ENCODE measurements around the gene TMEM163.

The TMEM163 gene

GRCh38 chr2:134648586-134648985 lies 70.2 kb downstream of the TMEM163 start:
- no peaks in the 10 kb centered on the region for H3K36me3 ChIP-seq (ENCODE audit: control insufficient read depth, low read length)
- no peaks in the 10 kb centered on the region for H3F3A ChIP-seq (ENCODE audit: control insufficient read depth, insufficient read depth)
- H4K20me1 ChIP-seq (ENCODE audit: control insufficient read depth, insufficient read depth, low read depth, low read length): no peaks in the 10 kb centered on the region

GRCh38 chr2:134647607-134648256 lies 71.1 kb downstream of the TMEM163 start:
- Histone ChIP-seq H3K4me3 (ENCODE audit: low read length) (no peak overlapping the region), H3K9me3 (ENCODE audit: control insufficient read depth, insufficient read depth, low read length) (no peaks in the 10 kb centered on the region), H3K36me3 (ENCODE audit: control insufficient read depth, low read length) (no peaks in the 10 kb centered on the region), H3K79me2 (ENCODE audit: control insufficient read depth, low read length) (no peaks in the 10 kb centered on the region), H3K27me3 (ENCODE audit: control insufficient read depth, low read length) (no peaks in the 10 kb centered on the region), H3K4me2 (ENCODE audit: low read length) (no peak overlapping the region), H3K4me1 (ENCODE audit: control insufficient read depth, low read length) (no peaks in the 10 kb centered on the region), H3K9me2 (replicated peaks; ENCODE audit: control insufficient read depth, low read length) (no peaks in the 10 kb centered on the region), H3F3A (ENCODE audit: control insufficient read depth, insufficient read depth) (no peaks in the 10 kb centered on the region), H4K20me1 (ENCODE audit: control insufficient read depth, insufficient read depth, low read depth, low read length) (no peaks in the 10 kb centered on the region), H3K27ac (ENCODE audit: low read depth, low read length) (no peak overlapping the region)
- TF ChIP-seq CTCF (IDR thresholded peaks at IDR 0.05; ENCODE audit: low read depth, low read length, poor library complexity, severe bottlenecking) (no peak), EZH2phosphoT487 (IDR thresholded peaks at IDR 0.05; ENCODE audit: borderline replicate concordance, low read length) (no peak)

More at GRCh38 chr2:134648586-134648985, 70.2 kb downstream of the TMEM163 start:
- TF ChIP-seq EZH2phosphoT487 (IDR thresholded peaks at IDR 0.05; ENCODE audit: borderline replicate concordance, low read length) (no peak), CTCF (IDR thresholded peaks at IDR 0.05; ENCODE audit: low read depth, low read length, poor library complexity, severe bottlenecking) (no peak)
- Histone ChIP-seq H3K4me1 (ENCODE audit: control insufficient read depth, low read length) (no peaks in the 10 kb centered on the region), H3K27ac (ENCODE audit: low read depth, low read length) (no peak overlapping the region), H3K4me2 (ENCODE audit: low read length) (no peak overlapping the region), H3K4me3 (ENCODE audit: low read length) (no peak overlapping the region), H3K9me3 (ENCODE audit: control insufficient read depth, insufficient read depth, low read length) (no peaks in the 10 kb centered on the region), H3K79me2 (ENCODE audit: control insufficient read depth, low read length) (no peaks in the 10 kb centered on the region), H3K9me2 (replicated peaks; ENCODE audit: control insufficient read depth, low read length) (no peaks in the 10 kb centered on the region), H3K27me3 (ENCODE audit: control insufficient read depth, low read length) (no peaks in the 10 kb centered on the region)

- Histone ChIP-seq H3K4me1 (ENCODE audit: control insufficient read depth, low read length) (no peaks in the 10 kb centered on the region), H3F3A (ENCODE audit: control insufficient read depth, insufficient read depth) (no peaks in the 10 kb centered on the region), H3K9me2 (replicated peaks; ENCODE audit: control insufficient read depth, low read length) (no peaks in the 10 kb centered on the region), H3K4me2 (ENCODE audit: low read length) (no peak overlapping the region), H3K27ac (ENCODE audit: low read depth, low read length) (no peak overlapping the region), H3K79me2 (ENCODE audit: control insufficient read depth, low read length) (no peaks in the 10 kb centered on the region), H3K9me3 (ENCODE audit: control insufficient read depth, insufficient read depth, low read length) (no peaks in the 10 kb centered on the region), H3K36me3 (ENCODE audit: control insufficient read depth, low read length) (no peaks in the 10 kb centered on the region), H3K4me3 (ENCODE audit: low read length) (no peak overlapping the region), H3K27me3 (ENCODE audit: control insufficient read depth, low read length) (no peaks in the 10 kb centered on the region), H4K20me1 (ENCODE audit: control insufficient read depth, insufficient read depth, low read depth, low read length) (no peaks in the 10 kb centered on the region)
- TF ChIP-seq CTCF (IDR thresholded peaks at IDR 0.05; ENCODE audit: low read depth, low read length, poor library complexity, severe bottlenecking): no peak
Measured at GRCh38 chr2:134642938-134643337, 75.9 kb downstream of the TMEM163 start.

All from DOHH2 (cell line).